GM21529 (cell line): Measurements from ENCODE around the gene GAN.

Source experiments
- ATAC-seq: cut with Tn5 transposase; IDR thresholded peaks from one replicate; pipeline ENCODE4 v1.9.1; 2021; ENCODE audit not compliant: unreplicated experiment

GAN gene

GRCh38 chr16:81314603-81315270 is at the start of gene GAN:
Gene GAN, plus strand, starts transcription at chr16:81314962. Its CDS starts 152 bp downstream, at chr16:81315114.
- peak; percentile 96 for ATAC-seq

GRCh38 chr16:81265052-81265451 is 49.7 kb upstream of the GAN start:
- no peak for ATAC-seq

GRCh38 chr16:81265658-81266451 is 48.9 kb upstream of the GAN start:
- ATAC-seq = no peak

- no peak for ATAC-seq
These were observed 48.1 kb upstream of the GAN start for GRCh38 chr16:81266680-81267095.

DNA sequence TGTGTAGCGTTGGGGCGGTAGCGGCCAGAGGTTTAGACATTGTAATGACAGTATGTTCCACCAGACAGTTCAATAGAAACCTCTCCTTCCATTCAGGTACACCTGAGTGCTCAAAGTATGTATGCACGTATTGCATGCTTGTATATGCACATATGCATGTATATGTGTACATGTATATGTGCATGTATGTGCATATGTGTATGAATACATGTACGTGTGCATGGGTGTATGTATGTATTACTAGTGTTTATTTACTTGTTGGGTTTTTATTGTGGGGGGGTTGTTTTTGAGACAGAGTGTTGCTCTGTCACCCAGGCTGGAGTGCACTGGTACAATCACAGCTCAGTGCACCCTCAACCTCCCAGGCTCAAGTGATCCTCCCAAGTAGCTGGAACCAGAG is 46.3 kb upstream of the GAN start:
- no peak for ATAC-seq

DNA sequence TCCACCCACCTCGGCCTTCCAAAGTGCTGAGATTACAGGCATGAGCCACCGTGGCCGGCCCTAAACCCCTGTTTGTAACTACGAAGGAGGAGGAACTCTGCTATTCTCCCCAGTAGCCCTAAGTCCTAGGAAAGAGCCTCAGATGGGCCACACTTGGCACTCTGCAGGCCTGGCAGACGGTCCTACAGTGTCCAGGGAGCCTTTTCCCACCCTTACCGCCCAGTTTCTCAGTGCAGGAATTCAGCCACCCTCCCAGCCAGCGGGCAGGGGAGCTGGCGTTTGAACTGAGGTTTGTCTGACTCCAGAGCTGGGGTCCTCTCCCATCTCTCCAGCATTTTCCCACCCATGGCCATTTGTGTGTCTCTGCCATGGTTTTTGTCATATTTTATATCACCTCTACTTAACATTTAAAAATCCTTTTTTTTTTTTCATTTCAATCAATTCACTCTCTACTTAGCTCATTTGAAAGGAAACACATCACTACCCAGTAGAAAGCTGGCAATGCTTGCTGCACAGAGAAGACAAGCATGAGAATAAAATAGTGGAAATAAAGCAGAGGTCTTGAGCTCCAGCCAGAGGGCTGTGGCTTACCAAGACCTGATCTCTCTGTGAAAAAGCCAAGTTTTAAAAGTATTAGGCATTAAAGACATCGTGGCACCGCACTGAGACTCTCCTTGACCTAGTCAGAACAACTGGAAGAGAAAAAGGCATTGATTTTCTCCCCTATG is 41.4 kb upstream of the GAN start:
- ATAC-seq = no peak

DNA sequence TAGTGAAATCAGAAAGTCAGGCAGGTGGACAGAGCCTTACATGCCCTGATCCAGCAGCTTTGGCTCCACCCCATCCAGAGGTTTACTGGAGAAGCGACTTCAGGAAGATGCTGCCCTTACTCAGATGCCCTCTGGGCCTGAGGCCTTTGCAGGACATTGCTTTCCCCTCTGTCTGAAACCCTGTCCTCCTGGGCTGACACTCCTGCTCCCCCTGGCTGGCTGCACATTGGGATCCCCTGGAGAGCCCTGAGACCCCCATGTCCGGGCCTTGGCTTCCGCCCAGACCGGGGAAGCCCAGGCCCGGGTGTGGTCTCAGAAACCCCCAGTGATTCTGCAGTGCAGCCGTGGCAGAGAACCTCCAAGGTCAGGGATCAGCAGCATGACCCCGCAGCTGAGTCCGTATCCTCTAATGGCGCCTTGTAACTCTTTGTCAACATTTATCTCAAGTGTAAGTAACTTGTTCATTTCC is 39.7 kb upstream of the GAN start:
- ATAC-seq = no peak

- ATAC-seq = no peak
These were observed 39.0 kb upstream of the GAN start for GRCh38 chr16:81275795-81276194.

- ATAC-seq = no peak
These were observed 38.4 kb upstream of the GAN start for GRCh38 chr16:81276323-81276722.

- ATAC-seq = no peak
These were observed 37.2 kb upstream of the GAN start for GRCh38 chr16:81277541-81278080.

DNA sequence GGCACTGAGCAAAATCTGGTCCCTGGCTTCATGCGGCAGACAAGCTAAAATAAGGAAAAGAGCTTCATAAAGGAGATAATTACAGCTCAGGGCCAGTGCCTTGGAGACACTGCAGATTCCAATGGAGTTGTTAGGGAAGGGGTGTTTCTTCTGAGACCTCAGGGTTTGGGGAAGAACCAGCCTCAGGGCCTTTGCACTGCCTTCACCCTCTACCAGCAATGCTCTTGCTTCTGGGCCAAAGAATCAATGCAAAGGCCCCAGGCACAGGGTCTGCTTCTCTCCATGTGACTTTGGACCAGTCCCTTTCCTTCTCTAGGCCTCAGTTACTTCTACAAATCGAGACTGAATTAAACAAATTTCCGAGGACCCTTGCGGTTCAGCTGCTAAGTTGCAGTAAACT is 36.2 kb upstream of the GAN start:
- no peak for ATAC-seq

DNA sequence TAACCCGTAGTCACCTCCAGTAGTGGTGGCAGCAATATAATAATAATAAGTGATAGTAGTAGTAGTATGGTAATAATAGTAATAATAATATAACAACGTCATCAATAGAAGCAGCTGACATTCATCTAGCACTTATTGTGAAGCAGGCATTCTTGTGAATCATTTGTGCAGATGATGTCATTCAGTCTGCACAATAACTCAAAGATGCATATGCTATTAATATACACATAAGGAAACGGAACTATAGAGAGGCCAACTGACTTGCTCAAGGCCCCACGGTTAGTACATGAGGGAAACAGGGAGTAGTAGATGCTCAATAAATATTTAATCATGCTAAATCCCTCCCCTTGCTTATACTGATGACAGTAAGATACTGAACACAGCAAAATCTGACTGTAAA is 35.4 kb upstream of the GAN start:
- ATAC-seq = no peak

GRCh38 chr16:81280393-81280792 is 34.4 kb upstream of the GAN start:
- no peak for ATAC-seq

- ATAC-seq = no peak
These were observed 31.7 kb upstream of the GAN start for GRCh38 chr16:81283044-81283443.

- no peak for ATAC-seq
These were observed 29.7 kb upstream of the GAN start for GRCh38 chr16:81284995-81285600.

- no peak for ATAC-seq
These were observed 28.6 kb upstream of the GAN start for GRCh38 chr16:81286190-81286589.

- ATAC-seq = no peak
These were observed 23.6 kb upstream of the GAN start for GRCh38 chr16:81291117-81291516.

- ATAC-seq = no peak
These were observed 21.8 kb upstream of the GAN start for GRCh38 chr16:81292936-81293335.

DNA sequence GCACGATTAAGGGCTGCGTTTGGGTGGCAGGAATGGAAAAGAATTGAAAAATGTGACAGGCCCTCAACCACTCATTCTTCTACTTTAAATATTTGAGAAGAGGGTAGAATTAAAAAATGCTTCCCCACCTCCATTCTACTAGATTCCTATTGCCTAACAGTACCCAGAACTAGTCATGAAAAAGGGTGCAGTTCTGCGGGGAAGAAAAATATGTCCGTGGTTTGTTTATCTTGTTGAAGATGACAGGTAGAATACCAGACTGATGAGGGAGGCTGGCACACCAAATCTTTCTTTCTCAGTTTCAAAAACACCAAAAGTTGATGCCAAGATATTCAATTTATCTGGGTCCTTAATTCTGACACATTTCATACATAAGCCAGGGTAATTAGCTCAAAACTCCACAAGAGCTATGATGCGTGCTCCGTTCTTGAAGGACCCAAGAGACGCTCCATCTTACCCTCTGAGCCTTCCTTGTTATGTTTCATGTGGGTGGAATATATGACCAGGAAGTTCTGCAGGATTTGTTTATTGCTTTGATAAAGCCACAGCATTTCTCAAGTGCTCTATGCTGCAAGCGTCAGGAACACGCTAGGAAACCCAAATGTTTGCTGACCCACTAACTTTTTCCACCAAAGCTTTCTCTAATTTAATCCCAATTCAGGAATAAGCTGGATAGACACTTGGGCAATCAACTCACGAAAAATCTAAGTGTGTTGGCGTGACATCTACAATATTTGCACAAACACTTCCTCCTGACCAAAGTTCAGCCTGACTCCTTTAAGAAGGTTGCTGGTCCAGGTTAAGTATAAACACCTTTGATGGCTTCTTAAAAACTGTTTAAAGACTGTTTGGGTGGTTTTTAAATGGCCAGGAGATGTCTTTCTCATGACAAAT is 20.6 kb upstream of the GAN start:
- no peak for ATAC-seq

GRCh38 chr16:81296631-81297030 is 18.1 kb upstream of the GAN start:
- no peak for ATAC-seq
